ENCODE measurements around the gene MKKS. TPM values are rescaled to one million over a fixed set of nuclear protein-coding genes. Genes with fewer than 3 reads are reported as not detected.

MKKS gene
- polyA plus RNA-seq, 3 donors from 2014 or later = 17.3 to 27.5 (median 26.8) TPM

- no peak for DNase-seq
- Mint-ChIP-seq H3K27me3 (ENCODE audit: low read depth in 3 of 3) (no peaks in the 10 kb centered on the region), H3K27ac (peak overlapping the region in 1 of 6 donors; percentile 18), H3K4me1 (peaks cover 6 to 15% of the 10 kb centered on the region in 2 donors), H3K4me3 (no peak overlapping the region), H3K9me3 (no peaks in the 10 kb centered on the region), H3K36me3 (peaks cover 0 to 18% (median 12%) of the 10 kb centered on the region in 3 donors)
These were observed 33.8 kb upstream of the MKKS start for GRCh38 chr20:10467681-10468339.

DNA sequence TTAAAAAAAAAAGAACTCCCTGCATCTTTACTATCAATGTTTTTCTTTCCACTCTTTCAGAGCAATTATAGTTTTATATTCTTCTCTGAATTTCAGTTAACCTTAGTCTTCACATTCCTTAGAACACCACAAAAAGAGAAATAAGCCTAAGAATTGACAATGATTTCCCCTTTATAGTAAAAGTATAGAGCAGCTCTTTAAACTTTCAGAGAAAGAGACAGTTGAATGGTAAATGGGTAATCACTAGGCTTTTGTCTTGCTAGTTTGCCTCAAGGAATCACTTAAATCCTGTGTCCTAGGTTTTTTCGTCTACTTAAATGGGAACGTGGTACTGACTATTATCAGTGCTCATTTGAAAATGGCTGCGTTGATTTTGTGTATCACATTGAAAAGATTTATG is 32.8 kb upstream of the MKKS start:
- H3K4me1 Mint-ChIP-seq = peaks cover 6 to 15% of the 10 kb centered on the region in 2 donors

GRCh38 chr20:10466325-10466724 is 32.3 kb upstream of the MKKS start:
- Mint-ChIP-seq H3K27ac (no peak overlapping the region), H3K4me1 (peaks cover 6 to 15% of the 10 kb centered on the region in 2 donors), H3K36me3 (peaks cover 0 to 20% (median 14%) of the 10 kb centered on the region in 3 donors), H3K4me3 (no peak overlapping the region), H3K9me3 (no peaks in the 10 kb centered on the region), H3K27me3 (ENCODE audit: low read depth in 3 of 3) (no peaks in the 10 kb centered on the region)
- no peak for DNase-seq

More for the DNA sequence above, 32.8 kb upstream of the MKKS start:
- no peaks in the 10 kb centered on the region for H3K27me3 Mint-ChIP-seq (ENCODE audit: low read depth in 3 of 3)
- H3K4me3 Mint-ChIP-seq = no peak overlapping the region
- H3K27ac Mint-ChIP-seq = no peak overlapping the region
- H3K9me3 Mint-ChIP-seq = no peaks in the 10 kb centered on the region
- peaks cover 0 to 20% (median 18%) of the 10 kb centered on the region in 3 donors for H3K36me3 Mint-ChIP-seq
- DNase-seq = no peak

DNA sequence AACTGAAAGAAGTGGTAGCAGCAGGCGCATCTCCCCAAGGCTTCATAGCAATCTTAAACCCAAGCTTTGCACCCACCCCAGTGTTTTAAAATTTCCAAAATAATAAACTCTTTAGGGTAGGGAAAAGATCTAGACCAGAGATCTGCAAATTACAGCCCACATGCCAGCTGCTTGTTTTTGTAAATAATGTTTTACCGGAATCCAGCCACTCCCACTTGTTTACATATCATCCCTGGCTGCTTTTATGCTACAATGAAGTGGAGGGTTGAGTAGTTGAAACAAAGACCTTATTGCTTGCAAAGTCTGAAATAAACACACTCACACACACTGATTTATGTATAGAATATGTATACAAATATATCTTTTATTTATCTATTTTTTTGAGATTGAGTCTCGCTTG is 31.1 kb upstream of the MKKS start:
- H3K4me1 Mint-ChIP-seq = peaks cover 5 to 13% of the 10 kb centered on the region in 2 donors
- H3K27me3 Mint-ChIP-seq (ENCODE audit: low read depth in 3 of 3) = no peaks in the 10 kb centered on the region
- H3K4me3 Mint-ChIP-seq = no peak overlapping the region
- no peak for DNase-seq
- H3K27ac Mint-ChIP-seq = no peak overlapping the region
- no peaks in the 10 kb centered on the region for H3K9me3 Mint-ChIP-seq
- H3K36me3 Mint-ChIP-seq = peaks cover 0 to 23% (median 18%) of the 10 kb centered on the region in 3 donors

- H3K27ac Mint-ChIP-seq = no peak overlapping the region
- no peak for DNase-seq
- peaks cover 0 to 6% of the 10 kb centered on the region in 2 donors for H3K4me1 Mint-ChIP-seq
- H3K36me3 Mint-ChIP-seq = peaks cover 6 to 35% (median 20%) of the 10 kb centered on the region in 3 donors
- no peak overlapping the region for H3K4me3 Mint-ChIP-seq
- no peaks in the 10 kb centered on the region for H3K9me3 Mint-ChIP-seq
- H3K27me3 Mint-ChIP-seq (ENCODE audit: low read depth in 3 of 3) = no peaks in the 10 kb centered on the region
These were observed 29.6 kb upstream of the MKKS start for GRCh38 chr20:10463622-10464021.

DNA sequence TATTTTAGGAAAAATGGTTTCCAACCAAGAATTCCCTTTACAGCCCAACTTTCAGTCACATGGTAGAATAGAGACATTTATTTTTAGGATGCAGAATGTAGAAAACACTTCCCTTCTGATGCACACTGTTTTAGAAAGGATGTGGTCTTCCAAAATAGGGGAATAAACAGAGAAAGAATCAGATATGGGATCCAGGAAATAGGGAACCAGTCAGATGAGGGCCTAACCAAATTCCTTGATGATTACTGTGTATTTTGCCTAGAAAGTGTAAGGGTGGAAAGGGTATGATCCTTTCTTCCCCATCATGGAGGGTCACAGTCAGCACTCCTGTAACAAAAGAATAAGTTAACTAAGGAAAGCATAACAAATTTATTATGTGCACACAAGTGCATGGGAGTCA is 28.5 kb upstream of the MKKS start:
- no peak overlapping the region for H3K4me3 Mint-ChIP-seq
- peaks cover 12 to 42% (median 25%) of the 10 kb centered on the region in 3 donors for H3K36me3 Mint-ChIP-seq
- H3K4me1 Mint-ChIP-seq = peaks cover 0 to 6% of the 10 kb centered on the region in 2 donors
- no peak overlapping the region for H3K27ac Mint-ChIP-seq
- no peaks in the 10 kb centered on the region for H3K27me3 Mint-ChIP-seq (ENCODE audit: low read depth in 3 of 3)
- H3K9me3 Mint-ChIP-seq = peaks cover 0 to 3% (median 0%) of the 10 kb centered on the region in 6 donors
- no peak for DNase-seq

- no peaks in the 10 kb centered on the region for H3K27me3 Mint-ChIP-seq (ENCODE audit: low read depth in 3 of 3)
- H3K36me3 Mint-ChIP-seq = peaks cover 12 to 48% (median 31%) of the 10 kb centered on the region in 3 donors
- no peak overlapping the region for H3K4me3 Mint-ChIP-seq
- H3K9me3 Mint-ChIP-seq = peaks cover 0 to 5% (median 2%) of the 10 kb centered on the region in 6 donors
- DNase-seq = no peak
- H3K4me1 Mint-ChIP-seq = peaks cover 0 to 6% of the 10 kb centered on the region in 2 donors
- H3K27ac Mint-ChIP-seq = no peak overlapping the region
These were observed 27.5 kb upstream of the MKKS start for GRCh38 chr20:10461495-10461894.

DNA sequence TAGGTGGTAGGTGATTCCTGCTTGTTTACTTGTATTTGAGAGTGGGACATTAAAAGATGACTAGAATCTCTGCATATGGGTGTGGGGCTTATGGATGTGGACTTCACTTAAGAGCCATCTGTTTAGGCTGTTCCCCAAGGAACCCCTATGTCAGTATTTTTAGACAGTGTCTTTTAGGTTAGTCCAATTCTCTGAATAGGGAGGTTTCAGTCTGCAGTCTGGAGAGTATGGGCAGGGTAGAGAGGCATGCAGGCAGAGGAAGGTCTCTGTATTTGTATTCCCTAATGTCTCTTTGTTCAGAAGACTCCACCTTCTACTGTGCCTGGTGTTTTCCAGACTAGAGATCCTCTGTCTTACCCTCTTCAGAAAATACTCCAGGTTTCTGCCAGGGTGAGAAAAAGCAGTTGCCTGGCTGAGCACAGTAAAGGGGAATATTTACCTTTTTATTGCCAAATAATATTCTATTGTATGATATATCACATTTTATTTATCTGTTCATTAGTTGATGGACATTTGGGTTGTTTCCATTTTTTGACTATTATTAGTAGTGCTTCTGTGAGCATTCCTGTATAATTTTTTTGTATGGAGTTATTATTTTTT is 20.2 kb upstream of the MKKS start:
- no peak overlapping the region for H3K4me3 Mint-ChIP-seq
- peaks cover 18% of the 10 kb centered on the region in 2 donors for H3K4me1 Mint-ChIP-seq
- DNase-seq = no peak

GRCh38 chr20:10453241-10453640 is 19.2 kb upstream of the MKKS start:
- no peak for DNase-seq
- H3K4me1 Mint-ChIP-seq = peaks cover 18 to 19% of the 10 kb centered on the region in 2 donors
- H3K9me3 Mint-ChIP-seq = peaks cover 0 to 5% (median 2%) of the 10 kb centered on the region in 6 donors
- H3K4me3 Mint-ChIP-seq = peak overlapping the region in 4 of 5 donors; percentile 1 to 42 (median 38)
- peaks cover 1 to 13% (median 8%) of the 10 kb centered on the region in 3 donors for H3K36me3 Mint-ChIP-seq
- H3K27ac Mint-ChIP-seq = peak overlapping the region in 5 of 6 donors; percentile 26 to 81 (median 75)
- H3K27me3 Mint-ChIP-seq (ENCODE audit: low read depth in 3 of 3) = peaks cover 0 to 1% (median 0%) of the 10 kb centered on the region in 3 donors

More for the DNA sequence above, 20.2 kb upstream of the MKKS start:
- Mint-ChIP-seq H3K27ac (peak overlapping the region in 4 of 6 donors; percentile 3 to 80 (median 50)), H3K36me3 (peaks cover 8 to 23% (median 13%) of the 10 kb centered on the region in 3 donors), H3K27me3 (ENCODE audit: low read depth in 3 of 3) (peaks cover 0 to 1% (median 0%) of the 10 kb centered on the region in 3 donors), H3K9me3 (peaks cover 0 to 5% (median 2%) of the 10 kb centered on the region in 6 donors)

DNA sequence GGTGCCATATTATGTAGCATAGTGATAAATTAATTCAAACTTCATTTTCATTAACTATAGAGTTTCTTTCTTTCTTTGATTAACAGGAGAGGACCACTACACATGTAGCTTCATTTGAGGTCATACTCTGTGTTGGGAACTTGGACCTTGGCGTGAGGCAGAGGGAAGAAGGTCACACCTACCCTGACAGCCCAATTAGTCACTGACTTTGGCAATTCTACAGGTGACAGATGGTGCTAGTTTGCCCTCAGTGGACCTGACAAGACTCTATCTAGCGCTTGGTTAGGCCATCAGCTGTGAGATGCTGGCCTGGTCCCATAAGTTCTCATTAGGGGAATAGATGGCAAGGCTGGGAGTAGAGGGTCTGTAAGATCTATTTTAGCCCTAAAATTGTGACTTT is 15.2 kb upstream of the MKKS start:
- DNase-seq = no peak
- peaks cover 0 to 1% (median 1%) of the 10 kb centered on the region in 3 donors for H3K27me3 Mint-ChIP-seq (ENCODE audit: low read depth in 3 of 3)
- H3K4me1 Mint-ChIP-seq = peaks cover 31 to 39% of the 10 kb centered on the region in 2 donors
- no peak overlapping the region for H3K27ac Mint-ChIP-seq
- H3K4me3 Mint-ChIP-seq = no peak overlapping the region
- H3K36me3 Mint-ChIP-seq = peaks cover 0 to 3% (median 0%) of the 10 kb centered on the region in 3 donors
- H3K9me3 Mint-ChIP-seq = no peaks in the 10 kb centered on the region

DNA sequence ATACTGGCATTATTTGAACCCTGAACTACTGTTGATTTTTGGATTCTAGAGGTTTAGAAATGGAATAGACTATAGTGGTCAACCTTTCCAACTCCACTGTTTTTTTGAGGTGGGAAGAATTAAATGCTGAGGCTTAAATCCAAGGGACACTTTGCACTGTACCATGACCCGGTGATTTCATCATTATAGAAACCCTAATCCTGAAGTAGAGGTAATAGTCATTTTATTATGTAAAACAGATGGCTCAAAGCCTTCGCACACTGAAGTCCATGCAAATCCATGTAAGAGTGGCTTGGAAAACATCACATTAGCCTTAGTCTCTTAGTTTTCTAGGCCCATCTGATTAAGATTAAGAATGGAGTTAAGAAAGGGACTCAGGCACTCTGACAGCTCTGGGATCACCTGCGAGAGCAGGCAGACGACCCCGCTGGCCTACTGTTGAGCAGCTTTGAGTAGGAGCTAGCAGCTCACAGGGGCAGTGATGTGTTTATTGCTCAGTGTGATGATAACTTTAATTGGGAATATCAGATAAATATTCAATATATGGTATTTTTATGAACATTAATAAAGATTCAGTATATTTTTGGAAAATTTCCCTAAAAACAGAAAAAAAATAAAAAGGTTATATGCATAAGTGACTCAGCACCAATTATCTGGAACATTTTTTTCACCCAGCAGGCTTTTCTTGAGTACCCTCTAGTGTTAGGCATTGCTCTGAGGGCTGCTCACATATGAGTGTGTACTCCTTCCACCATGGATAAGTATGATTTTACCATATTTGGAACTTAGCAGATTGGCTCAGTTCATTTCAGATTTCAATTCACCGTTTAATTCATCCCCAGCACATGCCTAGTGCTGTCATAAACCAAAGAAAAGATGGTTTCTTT is 14.5 kb upstream of the MKKS start:
- H3K4me3 Mint-ChIP-seq = peak overlapping the region in 4 of 5 donors; percentile 8 to 69 (median 16)
- H3K9me3 Mint-ChIP-seq = no peaks in the 10 kb centered on the region
- peaks cover 0 to 1% (median 1%) of the 10 kb centered on the region in 3 donors for H3K27me3 Mint-ChIP-seq (ENCODE audit: low read depth in 3 of 3)
- no peak for DNase-seq
- H3K36me3 Mint-ChIP-seq = peaks cover 0 to 3% (median 0%) of the 10 kb centered on the region in 3 donors
- H3K4me1 Mint-ChIP-seq = peaks cover 24 to 32% of the 10 kb centered on the region in 2 donors
- H3K27ac Mint-ChIP-seq = peak overlapping the region in 4 of 6 donors; percentile 19 to 53 (median 38)

- peaks cover 15 to 22% of the 10 kb centered on the region in 2 donors for H3K4me1 Mint-ChIP-seq
- H3K36me3 Mint-ChIP-seq = no peaks in the 10 kb centered on the region
- peak overlapping the region; percentile 65 to 84 (median 76) for H3K27ac Mint-ChIP-seq
- DNase-seq = peak; percentile 59 to 71 (median 65)
- H3K27me3 Mint-ChIP-seq (ENCODE audit: low read depth in 3 of 3) = peaks cover 0 to 1% (median 0%) of the 10 kb centered on the region in 3 donors
- H3K4me3 Mint-ChIP-seq = peak overlapping the region; percentile 72 to 87 (median 79)
- no peaks in the 10 kb centered on the region for H3K9me3 Mint-ChIP-seq
These were observed 13.0 kb upstream of the MKKS start for GRCh38 chr20:10447028-10447427.

DNA sequence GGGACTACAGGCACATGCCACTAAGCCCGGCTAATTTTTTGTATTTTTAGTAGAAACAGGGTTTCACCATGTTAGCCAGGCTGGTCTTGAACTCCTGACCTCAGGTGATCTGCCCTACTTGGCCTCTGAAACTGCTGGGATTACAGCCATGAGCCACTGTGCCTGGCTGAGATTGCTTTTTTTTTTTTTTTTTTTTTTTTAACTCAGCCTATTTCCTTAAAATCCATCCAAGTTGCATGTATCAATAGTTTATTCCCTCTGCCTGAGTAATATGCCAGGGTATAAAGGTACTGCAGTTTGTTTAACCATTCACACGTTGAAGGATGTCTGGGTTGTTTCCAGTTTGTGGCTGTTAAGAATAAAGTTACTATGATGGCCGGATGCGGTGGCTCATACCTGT is 11.7 kb upstream of the MKKS start:
- DNase-seq = no peak
- Mint-ChIP-seq H3K27ac (no peak overlapping the region), H3K4me3 (peak overlapping the region in 1 of 5 donors; percentile 29), H3K9me3 (no peaks in the 10 kb centered on the region), H3K27me3 (ENCODE audit: low read depth in 3 of 3) (peaks cover 0 to 1% (median 0%) of the 10 kb centered on the region in 3 donors), H3K4me1 (peaks cover 14 to 22% of the 10 kb centered on the region in 2 donors), H3K36me3 (no peaks in the 10 kb centered on the region)
